HepG2 (cell line): Measurements from ENCODE around the gene NPHP4. TPM values are rescaled to one million over a fixed set of nuclear protein-coding genes. Genes with fewer than 3 reads are reported as not detected.

ENCODE experiments used
- EZH2 ChIP-seq: conservative IDR thresholded peaks from 2 replicates; pipeline ENCODE4 v1.6.1; 2012; ENCODE audit warnings: mild to moderate bottlenecking, low read depth, low read length, moderate library complexity
- FOXK1 ChIP-seq: sonication (generic); formaldehyde crosslinking; IDR thresholded peaks from 2 replicates; pipeline ENCODE4 v1.4.0; 2020; ENCODE audit warnings: low read depth, missing genetic modification reagents, borderline replicate concordance
- U2AF2 ChIP-seq: fragments of 200-400 bp; formaldehyde crosslinking; IDR thresholded peaks from 2 replicates; pipeline ENCODE4 v1.6.1; 2017; ENCODE audit warnings: low read depth, mild to moderate bottlenecking, low read length
- ZNF546 ChIP-seq: sonication (generic); formaldehyde crosslinking; conservative IDR thresholded peaks from 2 replicates; pipeline ENCODE4 v1.8.1; 2023; ENCODE audit warnings: mild to moderate bottlenecking, missing genetic modification reagents
- polyA plus RNA-seq, 8 experiments: library from polyadenylated mRNA; depleted of rRNA in 3 of 8; stranded (reverse) in 7 of 8; unstranded in 1 of 8; fragments of >200 nt; fragmentation: Illumina TruSeq in 4 of 8; extraction: Trizol in 4 of 8; gene quantifications; 2 replicates each; pipeline versions ENCODE4 v1.2.1 to v1.2.3, GENCODE V29; 2011 to 2016; ENCODE audit warnings: low read depth in 4 of 8, missing spikeins in 1 of 8, mixed read lengths in 1 of 8; ENCODE audit not compliant: insufficient read depth in 1 of 8
- total RNA-seq, 5 experiments: library from RNA; depleted of rRNA; stranded (reverse); fragments of >200 nt; fragmentation: Illumina TruSeq; extraction: Trizol; gene quantifications; 2 replicates each; pipeline ENCODE4 v1.2.3, GENCODE V29; 2016; ENCODE audit warnings: low read depth in 1 of 5
- TF ChIP-seq, protein P1 (sequence below): sonication (generic); formaldehyde crosslinking; IDR thresholded peaks from 2 replicates; pipeline ENCODE4 v1.4.0; 2020; ENCODE audit warnings: mild to moderate bottlenecking, low read depth, missing genetic modification reagents
- TF ChIP-seq, protein P2 (sequence below): sonication (generic); formaldehyde crosslinking; IDR thresholded peaks from 2 replicates; pipeline ENCODE4 v1.4.0; 2020; ENCODE audit warnings: missing genetic modification reagents
- TF ChIP-seq, protein P3 (sequence below): sonication (generic); formaldehyde crosslinking; IDR thresholded peaks from 2 replicates; pipeline ENCODE4 v1.4.0; 2020; ENCODE audit warnings: missing genetic modification reagents
- TF ChIP-seq, protein P4 (sequence below): sonication (generic); formaldehyde crosslinking; IDR thresholded peaks from 2 replicates; pipeline ENCODE4 v1.8.0; 2022; ENCODE audit warnings: mild to moderate bottlenecking, missing genetic modification reagents

Gene NPHP4
- total and polyA plus RNA-seq, 2 of the 13 experiments (the other 11 are each of a cell fraction or from before 2014, with no cell fraction given), result 4.4 to 6.8 TPM

DNA sequence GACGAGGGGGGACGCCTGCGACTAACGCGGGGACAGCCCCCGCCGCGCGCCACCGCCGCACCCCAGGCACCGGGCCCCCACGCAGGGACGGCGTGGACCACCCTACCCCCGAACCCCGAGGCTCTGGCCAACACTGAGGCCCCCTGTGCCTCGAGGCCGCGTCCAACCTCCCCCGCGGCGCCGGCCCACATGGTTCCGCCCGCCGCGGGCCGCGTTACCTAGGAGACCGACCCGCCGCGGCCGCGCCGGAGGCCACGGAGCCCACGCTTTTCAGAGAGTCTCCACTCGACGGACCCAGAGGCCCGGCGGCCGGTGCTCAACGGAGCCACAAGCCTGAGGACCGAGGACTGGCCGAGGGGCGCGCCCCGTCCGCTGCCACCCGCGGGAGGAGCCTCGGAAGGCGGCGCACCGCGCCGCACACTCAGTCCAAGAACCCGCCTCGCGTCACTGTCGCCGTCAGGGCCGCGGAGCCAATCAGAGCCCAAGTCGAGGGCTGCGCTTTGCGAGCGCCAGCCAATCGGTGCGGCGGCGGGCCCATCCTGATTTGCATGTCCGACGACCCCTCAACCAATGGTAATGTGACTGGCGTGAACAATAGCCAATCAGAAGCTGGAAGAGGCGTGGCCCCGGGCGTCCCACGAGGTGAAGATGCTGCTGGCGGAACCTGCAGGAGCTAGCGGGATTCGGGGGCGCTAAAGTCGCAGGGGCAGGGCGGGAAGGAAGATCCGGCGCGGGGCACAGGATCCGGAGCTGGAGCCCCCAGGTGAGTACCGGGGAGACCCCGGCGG lies at the start of gene NPHP4 (continued):
- TF ChIP-seq, protein P1, sequence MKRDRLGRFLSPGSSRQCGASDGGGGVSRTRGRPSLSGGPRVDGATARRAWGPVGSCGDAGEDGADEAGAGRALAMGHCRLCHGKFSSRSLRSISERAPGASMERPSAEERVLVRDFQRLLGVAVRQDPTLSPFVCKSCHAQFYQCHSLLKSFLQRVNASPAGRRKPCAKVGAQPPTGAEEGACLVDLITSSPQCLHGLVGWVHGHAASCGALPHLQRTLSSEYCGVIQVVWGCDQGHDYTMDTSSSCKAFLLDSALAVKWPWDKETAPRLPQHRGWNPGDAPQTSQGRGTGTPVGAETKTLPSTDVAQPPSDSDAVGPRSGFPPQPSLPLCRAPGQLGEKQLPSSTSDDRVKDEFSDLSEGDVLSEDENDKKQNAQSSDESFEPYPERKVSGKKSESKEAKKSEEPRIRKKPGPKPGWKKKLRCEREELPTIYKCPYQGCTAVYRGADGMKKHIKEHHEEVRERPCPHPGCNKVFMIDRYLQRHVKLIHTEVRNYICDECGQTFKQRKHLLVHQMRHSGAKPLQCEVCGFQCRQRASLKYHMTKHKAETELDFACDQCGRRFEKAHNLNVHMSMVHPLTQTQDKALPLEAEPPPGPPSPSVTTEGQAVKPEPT (CRISPR knock-in tag), result no peak
- TF ChIP-seq FOXK1 (CRISPR knock-in tag) (0 out of 2 replicates have a peak, but pooled peaks have one; percentile 54), EZH2 (no peak), U2AF2 (no peak), ZNF546 (0 out of 2 replicates have a peak, but pooled peaks have one; percentile 47)
- TF ChIP-seq, protein P2, sequence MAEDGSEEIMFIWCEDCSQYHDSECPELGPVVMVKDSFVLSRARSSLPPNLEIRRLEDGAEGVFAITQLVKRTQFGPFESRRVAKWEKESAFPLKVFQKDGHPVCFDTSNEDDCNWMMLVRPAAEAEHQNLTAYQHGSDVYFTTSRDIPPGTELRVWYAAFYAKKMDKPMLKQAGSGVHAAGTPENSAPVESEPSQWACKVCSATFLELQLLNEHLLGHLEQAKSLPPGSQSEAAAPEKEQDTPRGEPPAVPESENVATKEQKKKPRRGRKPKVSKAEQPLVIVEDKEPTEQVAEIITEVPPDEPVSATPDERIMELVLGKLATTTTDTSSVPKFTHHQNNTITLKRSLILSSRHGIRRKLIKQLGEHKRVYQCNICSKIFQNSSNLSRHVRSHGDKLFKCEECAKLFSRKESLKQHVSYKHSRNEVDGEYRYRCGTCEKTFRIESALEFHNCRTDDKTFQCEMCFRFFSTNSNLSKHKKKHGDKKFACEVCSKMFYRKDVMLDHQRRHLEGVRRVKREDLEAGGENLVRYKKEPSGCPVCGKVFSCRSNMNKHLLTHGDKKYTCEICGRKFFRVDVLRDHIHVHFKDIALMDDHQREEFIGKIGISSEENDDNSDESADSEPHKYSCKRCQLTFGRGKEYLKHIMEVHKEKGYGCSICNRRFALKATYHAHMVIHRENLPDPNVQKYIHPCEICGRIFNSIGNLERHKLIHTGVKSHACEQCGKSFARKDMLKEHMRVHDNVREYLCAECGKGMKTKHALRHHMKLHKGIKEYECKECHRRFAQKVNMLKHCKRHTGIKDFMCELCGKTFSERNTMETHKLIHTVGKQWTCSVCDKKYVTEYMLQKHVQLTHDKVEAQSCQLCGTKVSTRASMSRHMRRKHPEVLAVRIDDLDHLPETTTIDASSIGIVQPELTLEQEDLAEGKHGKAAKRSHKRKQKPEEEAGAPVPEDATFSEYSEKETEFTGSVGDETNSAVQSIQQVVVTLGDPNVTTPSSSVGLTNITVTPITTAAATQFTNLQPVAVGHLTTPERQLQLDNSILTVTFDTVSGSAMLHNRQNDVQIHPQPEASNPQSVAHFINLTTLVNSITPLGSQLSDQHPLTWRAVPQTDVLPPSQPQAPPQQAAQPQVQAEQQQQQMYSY, result peak; percentile 100
- TF ChIP-seq, protein P3, sequence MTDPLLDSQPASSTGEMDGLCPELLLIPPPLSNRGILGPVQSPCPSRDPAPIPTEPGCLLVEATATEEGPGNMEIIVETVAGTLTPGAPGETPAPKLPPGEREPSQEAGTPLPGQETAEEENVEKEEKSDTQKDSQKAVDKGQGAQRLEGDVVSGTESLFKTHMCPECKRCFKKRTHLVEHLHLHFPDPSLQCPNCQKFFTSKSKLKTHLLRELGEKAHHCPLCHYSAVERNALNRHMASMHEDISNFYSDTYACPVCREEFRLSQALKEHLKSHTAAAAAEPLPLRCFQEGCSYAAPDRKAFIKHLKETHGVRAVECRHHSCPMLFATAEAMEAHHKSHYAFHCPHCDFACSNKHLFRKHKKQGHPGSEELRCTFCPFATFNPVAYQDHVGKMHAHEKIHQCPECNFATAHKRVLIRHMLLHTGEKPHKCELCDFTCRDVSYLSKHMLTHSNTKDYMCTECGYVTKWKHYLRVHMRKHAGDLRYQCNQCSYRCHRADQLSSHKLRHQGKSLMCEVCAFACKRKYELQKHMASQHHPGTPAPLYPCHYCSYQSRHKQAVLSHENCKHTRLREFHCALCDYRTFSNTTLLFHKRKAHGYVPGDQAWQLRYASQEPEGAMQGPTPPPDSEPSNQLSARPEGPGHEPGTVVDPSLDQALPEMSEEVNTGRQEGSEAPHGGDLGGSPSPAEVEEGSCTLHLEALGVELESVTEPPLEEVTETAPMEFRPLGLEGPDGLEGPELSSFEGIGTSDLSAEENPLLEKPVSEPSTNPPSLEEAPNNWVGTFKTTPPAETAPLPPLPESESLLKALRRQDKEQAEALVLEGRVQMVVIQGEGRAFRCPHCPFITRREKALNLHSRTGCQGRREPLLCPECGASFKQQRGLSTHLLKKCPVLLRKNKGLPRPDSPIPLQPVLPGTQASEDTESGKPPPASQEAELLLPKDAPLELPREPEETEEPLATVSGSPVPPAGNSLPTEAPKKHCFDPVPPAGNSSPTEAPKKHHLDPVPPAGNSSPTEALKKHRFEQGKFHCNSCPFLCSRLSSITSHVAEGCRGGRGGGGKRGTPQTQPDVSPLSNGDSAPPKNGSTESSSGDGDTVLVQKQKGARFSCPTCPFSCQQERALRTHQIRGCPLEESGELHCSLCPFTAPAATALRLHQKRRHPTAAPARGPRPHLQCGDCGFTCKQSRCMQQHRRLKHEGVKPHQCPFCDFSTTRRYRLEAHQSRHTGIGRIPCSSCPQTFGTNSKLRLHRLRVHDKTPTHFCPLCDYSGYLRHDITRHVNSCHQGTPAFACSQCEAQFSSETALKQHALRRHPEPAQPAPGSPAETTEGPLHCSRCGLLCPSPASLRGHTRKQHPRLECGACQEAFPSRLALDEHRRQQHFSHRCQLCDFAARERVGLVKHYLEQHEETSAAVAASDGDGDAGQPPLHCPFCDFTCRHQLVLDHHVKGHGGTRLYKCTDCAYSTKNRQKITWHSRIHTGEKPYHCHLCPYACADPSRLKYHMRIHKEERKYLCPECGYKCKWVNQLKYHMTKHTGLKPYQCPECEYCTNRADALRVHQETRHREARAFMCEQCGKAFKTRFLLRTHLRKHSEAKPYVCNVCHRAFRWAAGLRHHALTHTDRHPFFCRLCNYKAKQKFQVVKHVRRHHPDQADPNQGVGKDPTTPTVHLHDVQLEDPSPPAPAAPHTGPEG, result 0 out of 2 replicates have a peak, but pooled peaks have one; percentile 25
- TF ChIP-seq, protein P4, sequence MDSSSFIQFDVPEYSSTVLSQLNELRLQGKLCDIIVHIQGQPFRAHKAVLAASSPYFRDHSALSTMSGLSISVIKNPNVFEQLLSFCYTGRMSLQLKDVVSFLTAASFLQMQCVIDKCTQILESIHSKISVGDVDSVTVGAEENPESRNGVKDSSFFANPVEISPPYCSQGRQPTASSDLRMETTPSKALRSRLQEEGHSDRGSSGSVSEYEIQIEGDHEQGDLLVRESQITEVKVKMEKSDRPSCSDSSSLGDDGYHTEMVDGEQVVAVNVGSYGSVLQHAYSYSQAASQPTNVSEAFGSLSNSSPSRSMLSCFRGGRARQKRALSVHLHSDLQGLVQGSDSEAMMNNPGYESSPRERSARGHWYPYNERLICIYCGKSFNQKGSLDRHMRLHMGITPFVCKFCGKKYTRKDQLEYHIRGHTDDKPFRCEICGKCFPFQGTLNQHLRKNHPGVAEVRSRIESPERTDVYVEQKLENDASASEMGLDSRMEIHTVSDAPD (CRISPR knock-in tag), result peak; percentile 54; the same call in 1 of the 2 replicates
